ENCODE results near the gene RTN4. TPM values are rescaled to one million over a fixed set of nuclear protein-coding genes. Genes with fewer than 3 reads are reported as not detected.

The RTN4 gene, protein sequence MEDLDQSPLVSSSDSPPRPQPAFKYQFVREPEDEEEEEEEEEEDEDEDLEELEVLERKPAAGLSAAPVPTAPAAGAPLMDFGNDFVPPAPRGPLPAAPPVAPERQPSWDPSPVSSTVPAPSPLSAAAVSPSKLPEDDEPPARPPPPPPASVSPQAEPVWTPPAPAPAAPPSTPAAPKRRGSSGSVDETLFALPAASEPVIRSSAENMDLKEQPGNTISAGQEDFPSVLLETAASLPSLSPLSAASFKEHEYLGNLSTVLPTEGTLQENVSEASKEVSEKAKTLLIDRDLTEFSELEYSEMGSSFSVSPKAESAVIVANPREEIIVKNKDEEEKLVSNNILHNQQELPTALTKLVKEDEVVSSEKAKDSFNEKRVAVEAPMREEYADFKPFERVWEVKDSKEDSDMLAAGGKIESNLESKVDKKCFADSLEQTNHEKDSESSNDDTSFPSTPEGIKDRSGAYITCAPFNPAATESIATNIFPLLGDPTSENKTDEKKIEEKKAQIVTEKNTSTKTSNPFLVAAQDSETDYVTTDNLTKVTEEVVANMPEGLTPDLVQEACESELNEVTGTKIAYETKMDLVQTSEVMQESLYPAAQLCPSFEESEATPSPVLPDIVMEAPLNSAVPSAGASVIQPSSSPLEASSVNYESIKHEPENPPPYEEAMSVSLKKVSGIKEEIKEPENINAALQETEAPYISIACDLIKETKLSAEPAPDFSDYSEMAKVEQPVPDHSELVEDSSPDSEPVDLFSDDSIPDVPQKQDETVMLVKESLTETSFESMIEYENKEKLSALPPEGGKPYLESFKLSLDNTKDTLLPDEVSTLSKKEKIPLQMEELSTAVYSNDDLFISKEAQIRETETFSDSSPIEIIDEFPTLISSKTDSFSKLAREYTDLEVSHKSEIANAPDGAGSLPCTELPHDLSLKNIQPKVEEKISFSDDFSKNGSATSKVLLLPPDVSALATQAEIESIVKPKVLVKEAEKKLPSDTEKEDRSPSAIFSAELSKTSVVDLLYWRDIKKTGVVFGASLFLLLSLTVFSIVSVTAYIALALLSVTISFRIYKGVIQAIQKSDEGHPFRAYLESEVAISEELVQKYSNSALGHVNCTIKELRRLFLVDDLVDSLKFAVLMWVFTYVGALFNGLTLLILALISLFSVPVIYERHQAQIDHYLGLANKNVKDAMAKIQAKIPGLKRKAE
- 243 and 284 TPM in 2 replicates for total RNA-seq
- polyA plus RNA-seq, result 437 and 455 TPM in 2 replicates

DNA sequence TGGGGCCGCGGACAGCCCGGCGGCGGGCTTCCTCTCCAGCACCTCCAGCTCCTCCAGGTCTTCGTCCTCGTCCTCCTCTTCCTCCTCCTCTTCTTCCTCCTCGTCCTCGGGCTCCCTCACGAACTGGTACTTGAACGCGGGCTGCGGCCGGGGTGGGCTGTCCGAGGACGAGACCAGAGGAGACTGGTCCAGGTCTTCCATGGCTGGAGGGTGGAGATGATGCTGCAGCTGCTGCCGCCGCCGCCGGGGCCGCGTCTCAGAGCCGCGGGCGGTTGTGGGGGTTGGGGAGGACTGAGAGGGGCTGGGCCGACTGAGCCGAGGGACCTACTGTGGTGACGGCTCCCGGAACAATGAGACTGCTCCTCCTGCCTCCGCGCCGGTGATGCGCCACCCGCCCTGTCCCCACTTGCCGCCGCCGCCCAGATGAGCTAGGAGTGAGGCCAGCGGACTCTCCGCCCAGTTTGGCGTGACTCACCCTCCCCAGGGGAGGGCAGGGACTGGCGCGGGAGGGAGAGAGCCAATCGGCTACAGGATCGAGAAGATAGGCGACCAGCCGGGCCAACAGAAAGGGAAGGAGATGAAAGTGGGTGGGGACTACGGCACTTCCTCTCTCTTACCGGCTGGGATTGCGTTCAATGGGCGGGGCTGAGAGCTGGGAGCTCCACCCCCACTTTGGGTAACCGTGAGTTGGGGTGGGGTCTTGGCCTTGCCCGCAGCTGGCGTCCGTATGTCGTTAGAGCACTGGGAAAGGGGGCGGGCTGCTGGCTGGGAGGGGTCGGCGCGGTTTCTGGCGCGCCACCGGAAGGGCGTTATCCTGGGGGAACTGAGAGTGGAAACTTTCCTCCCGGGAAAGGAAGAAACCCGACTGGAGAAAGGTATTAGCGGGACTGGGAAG, at the start of gene RTN4:
TSS of gene RTN4 (minus strand) at position 352 of the 895 bp plus-strand sequence. CDS start at position 201, 151 bp downstream.
- Histone ChIP-seq H3K27me3 (no peaks in the 10 kb centered on the region), H3K9me3 (ENCODE audit: low read depth) (no peaks in the 10 kb centered on the region), H3K9me2 (replicated peaks; ENCODE audit: insufficient read depth) (no peaks in the 10 kb centered on the region), H3K4me3 (peak within 1 kb of the TSS; percentile 87), H3K36me3 (replicated peaks; ENCODE audit: insufficient read depth, low read depth) (no peaks in the 10 kb centered on the region), H3K4me2 (peak within 1 kb of the TSS; percentile 78), H3K4me1 (ENCODE audit: insufficient read depth) (peaks cover 35% of the 10 kb centered on the region), H4K20me1 (ENCODE audit: insufficient read depth, poor library complexity, severe bottlenecking) (peaks cover 33% of the 10 kb centered on the region), H3K27ac (peak within 1 kb of the TSS; percentile 96), H3K79me2 (peaks cover 63% of the 10 kb centered on the region), H2AFZ (peak within 1 kb of the TSS; percentile 37)
- peak; percentile 99 for DNase-seq (ENCODE audit: low spot score)
- 1% methylated on average over 36 of the region's 66 CpGs for WGBS (ENCODE audit: low lambda C conversion rate, missing lambda C conversion rate)
- TF ChIP-seq EZH2 (IDR thresholded peaks at IDR 0.05; ENCODE audit: borderline replicate concordance) (no peak), EZH2phosphoT487 (IDR thresholded peaks at IDR 0.05; ENCODE audit: low read depth, severe bottlenecking, unreplicated experiment) (no peak)
- TF ChIP-seq, protein P1, sequence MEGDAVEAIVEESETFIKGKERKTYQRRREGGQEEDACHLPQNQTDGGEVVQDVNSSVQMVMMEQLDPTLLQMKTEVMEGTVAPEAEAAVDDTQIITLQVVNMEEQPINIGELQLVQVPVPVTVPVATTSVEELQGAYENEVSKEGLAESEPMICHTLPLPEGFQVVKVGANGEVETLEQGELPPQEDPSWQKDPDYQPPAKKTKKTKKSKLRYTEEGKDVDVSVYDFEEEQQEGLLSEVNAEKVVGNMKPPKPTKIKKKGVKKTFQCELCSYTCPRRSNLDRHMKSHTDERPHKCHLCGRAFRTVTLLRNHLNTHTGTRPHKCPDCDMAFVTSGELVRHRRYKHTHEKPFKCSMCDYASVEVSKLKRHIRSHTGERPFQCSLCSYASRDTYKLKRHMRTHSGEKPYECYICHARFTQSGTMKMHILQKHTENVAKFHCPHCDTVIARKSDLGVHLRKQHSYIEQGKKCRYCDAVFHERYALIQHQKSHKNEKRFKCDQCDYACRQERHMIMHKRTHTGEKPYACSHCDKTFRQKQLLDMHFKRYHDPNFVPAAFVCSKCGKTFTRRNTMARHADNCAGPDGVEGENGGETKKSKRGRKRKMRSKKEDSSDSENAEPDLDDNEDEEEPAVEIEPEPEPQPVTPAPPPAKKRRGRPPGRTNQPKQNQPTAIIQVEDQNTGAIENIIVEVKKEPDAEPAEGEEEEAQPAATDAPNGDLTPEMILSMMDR (IDR thresholded peaks at IDR 0.05; ENCODE audit: poor library complexity), result no peak

DNA sequence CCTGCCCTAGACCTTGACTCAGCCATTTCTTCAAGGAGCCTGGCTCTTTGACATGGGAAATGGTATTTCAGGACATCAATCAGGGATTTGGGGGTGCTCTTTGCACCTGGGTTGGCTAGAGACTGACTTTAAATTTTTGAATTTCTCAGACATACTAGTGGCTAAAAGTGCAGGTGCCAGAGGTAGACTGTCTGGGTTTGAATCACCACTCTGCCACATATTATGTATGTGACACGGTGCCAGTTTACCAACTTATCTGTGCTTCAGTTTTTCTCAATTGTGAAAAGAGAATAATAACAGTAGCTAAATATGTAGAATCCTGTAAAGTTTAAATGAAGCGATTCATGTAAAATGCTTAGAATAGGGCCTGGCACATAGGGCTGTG, 49.2 kb upstream of the RTN4 start:
- H3K4me1 ChIP-seq (ENCODE audit: insufficient read depth), result peaks cover 28% of the 10 kb centered on the region
- H3K27ac ChIP-seq, result peak overlapping the region; percentile 62

More for the DNA sequence above, 49.2 kb upstream of the RTN4 start:
- Histone ChIP-seq H3K27me3 (no peaks in the 10 kb centered on the region), H3K9me2 (replicated peaks; ENCODE audit: insufficient read depth) (no peaks in the 10 kb centered on the region), H3K9me3 (ENCODE audit: low read depth) (no peaks in the 10 kb centered on the region), H4K20me1 (ENCODE audit: insufficient read depth, poor library complexity, severe bottlenecking) (no peaks in the 10 kb centered on the region), H3K4me3 (no peak overlapping the region), H3K79me2 (no peaks in the 10 kb centered on the region), H3K4me2 (peak overlapping the region; percentile 34), H3K36me3 (replicated peaks; ENCODE audit: insufficient read depth, low read depth) (no peaks in the 10 kb centered on the region), H2AFZ (no peak overlapping the region)
- TF ChIP-seq, protein P1 (IDR thresholded peaks at IDR 0.05; ENCODE audit: poor library complexity), result no peak
- no peak for TF ChIP-seq EZH2phosphoT487 (IDR thresholded peaks at IDR 0.05; ENCODE audit: low read depth, severe bottlenecking, unreplicated experiment)
- no peak for TF ChIP-seq EZH2 (IDR thresholded peaks at IDR 0.05; ENCODE audit: borderline replicate concordance)
- no peak for DNase-seq (ENCODE audit: low spot score)
- 95% methylated on average over 2 of the region's 2 CpGs for WGBS (ENCODE audit: low lambda C conversion rate, missing lambda C conversion rate)
